Measurements from ENCODE around the gene EPSTI1. TPM values are rescaled to one million over a fixed set of nuclear protein-coding genes. Genes with fewer than 3 reads are reported as not detected.
A peak's percentile ranks its signal among the peaks of the same experiment; 100 is the strongest.

Gene EPSTI1
- total RNA-seq, 2 experiments from 2014 or later: 30.7 to 32.0 TPM

DNA sequence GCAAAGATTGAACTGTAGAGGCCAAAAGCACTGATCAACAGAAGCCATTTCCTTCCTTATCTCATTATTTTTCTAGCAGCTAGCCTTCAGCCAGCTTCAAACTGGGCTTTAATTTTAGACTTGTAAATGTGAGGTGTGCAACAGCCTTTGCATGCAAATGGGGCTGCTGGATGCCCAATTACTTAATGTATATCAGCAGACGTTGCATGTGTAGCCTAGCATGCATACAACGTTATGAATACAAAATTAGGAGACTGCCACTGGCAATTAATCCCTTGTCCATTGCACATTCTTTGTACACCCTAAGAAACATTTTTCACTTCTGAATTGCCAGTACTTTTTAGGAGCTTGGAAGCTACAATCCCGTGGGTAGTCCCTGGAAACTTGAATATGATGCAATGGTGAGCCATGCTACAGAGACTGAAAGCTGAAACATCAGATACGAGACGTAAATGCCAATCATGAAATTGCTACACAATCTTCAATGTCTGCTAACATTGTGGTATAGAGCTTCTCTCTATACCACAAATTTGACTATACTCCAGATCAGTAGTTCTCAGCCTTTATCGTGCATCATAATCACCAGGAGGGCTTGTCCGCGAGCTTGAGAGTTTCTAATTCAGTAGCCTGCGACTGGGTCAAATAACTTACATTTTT lies 20.2 kb downstream of the EPSTI1 start:
- intact Hi-C loops (cut with DNase I, micrococcal nuclease): loop anchor here (2.0 to 10.0 kb wide), 7 partner anchors 21 to 903 kb away; partner anchors contain the start of genes DNAJC15 (in 2 of the 2) and EPSTI1 (in 1 of the 2)
- Mint-ChIP-seq H3K27me3 (no peaks in the 10 kb centered on the region), H3K36me3 (ENCODE audit: low read depth) (peaks cover 14% of the 10 kb centered on the region), H3K4me1 (peaks cover 30% of the 10 kb centered on the region), H3K4me3 (no peak overlapping the region), H3K9me3 (ENCODE audit: low read depth) (no peaks in the 10 kb centered on the region), H3K27ac (no peak overlapping the region)
- ChIA-PET POLR2A (interaction anchor here (0.6 kb wide), 1 partner anchor 64 kb away, joined by 6 read pairs; no protein-coding TSS in a partner anchor), CTCF (interaction anchor here (0.5 to 2.6 kb wide), 14 partner anchors 9 to 1949 kb away, joined by 3 to 13 read pairs (median 4); partner anchors contain the start of gene EPSTI1)
- ATAC-seq: peak; percentile 42
- DNase-seq: no peak

DNA sequence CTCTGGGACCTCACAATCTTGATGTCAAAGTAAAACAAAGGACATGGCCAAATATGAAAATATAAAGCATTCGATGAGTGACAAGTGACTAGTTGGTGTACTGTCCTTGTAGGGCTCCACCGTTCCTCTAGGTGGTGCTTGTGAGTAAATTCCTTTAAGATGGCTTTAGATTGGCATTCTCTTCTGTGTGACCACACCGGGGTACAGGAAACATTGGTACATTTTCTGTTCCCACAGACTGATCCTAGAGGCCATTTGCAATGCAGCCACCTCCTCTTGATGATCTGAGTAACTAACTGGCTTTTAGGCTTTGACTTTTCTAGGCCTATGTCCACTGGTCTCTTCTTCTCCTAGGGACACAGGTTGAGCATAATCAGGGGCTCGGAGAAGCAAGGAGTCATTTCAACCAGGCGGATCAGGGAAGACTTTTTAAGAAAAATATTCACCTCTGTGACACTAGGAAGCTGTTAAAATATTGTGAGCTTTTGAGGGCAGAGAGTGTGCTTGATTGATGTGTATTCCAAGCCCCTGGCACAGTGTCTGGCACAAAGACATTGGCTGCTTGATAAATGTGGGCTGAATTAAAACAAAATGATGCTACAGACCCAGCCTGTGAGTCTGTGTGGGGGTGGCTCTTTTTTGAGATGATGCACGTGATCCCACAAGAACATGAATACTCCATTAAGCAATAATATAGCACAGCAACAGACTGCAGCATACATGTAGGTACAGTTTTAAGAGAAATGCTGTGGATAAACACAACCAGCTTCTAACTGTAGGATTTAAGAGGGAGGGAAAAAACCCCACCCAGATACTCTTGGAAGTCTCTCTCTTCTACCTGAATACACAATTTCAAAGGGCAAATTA lies 21.0 kb downstream of the EPSTI1 start:
- H3K9me3 Mint-ChIP-seq (ENCODE audit: low read depth): no peaks in the 10 kb centered on the region
- no peak overlapping the region for H3K4me3 Mint-ChIP-seq
- CTCF ChIA-PET: interaction anchor here (0.8 to 2.6 kb wide), 10 partner anchors 11 to 833 kb away, joined by 3 to 13 read pairs (median 4); partner anchors contain the start of gene EPSTI1
- H3K36me3 Mint-ChIP-seq (ENCODE audit: low read depth): peaks cover 14% of the 10 kb centered on the region
- DNase-seq: peak; percentile 69
- H3K27ac Mint-ChIP-seq: no peak overlapping the region
- peaks cover 30% of the 10 kb centered on the region for H3K4me1 Mint-ChIP-seq
- intact Hi-C loops (cut with DNase I, micrococcal nuclease): loop anchor here (1.0 to 10.0 kb wide), 8 partner anchors 22 to 904 kb away; partner anchors contain the start of genes DNAJC15 (in 2 of the 2) and EPSTI1 (in 1 of the 2)
- peak; percentile 87 for ATAC-seq
- POLR2A ChIA-PET: no interaction called here
- H3K27me3 Mint-ChIP-seq: no peaks in the 10 kb centered on the region

DNA sequence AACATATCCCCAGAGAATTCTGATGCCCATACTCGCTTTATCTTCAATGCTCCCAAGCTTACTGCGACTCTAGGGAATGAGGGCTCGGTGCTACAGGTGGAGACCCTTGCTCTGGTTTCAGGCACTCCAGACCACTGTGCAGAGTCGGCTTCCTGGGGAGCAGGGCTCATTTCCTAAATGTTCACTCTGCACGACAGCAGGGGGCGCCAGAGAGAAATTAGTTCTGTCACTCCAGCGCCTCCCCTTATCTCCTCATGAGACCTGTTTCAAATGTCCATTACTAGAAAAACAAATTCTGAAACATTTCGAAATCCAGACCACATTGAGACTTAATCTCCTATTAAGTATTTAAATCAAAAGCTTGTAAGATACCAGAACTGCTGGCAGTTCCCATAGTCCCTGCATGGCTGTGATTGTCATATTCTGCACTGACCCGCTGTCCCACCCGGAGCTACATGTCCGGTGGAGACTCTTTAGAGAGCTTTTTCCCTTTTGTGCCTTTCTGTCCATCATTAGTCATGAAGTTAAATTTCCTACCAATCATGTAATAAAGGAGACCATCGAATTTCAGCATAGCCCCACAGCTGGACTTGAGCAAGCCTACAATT lies 22.4 kb downstream of the EPSTI1 start:
- Mint-ChIP-seq H3K36me3 (ENCODE audit: low read depth) (peaks cover 13% of the 10 kb centered on the region), H3K4me3 (no peak overlapping the region), H3K4me1 (peaks cover 30% of the 10 kb centered on the region), H3K27me3 (no peaks in the 10 kb centered on the region), H3K27ac (no peak overlapping the region), H3K9me3 (ENCODE audit: low read depth) (no peaks in the 10 kb centered on the region)
- intact Hi-C loops (cut with DNase I, micrococcal nuclease): loop anchor here (1.0 to 10.0 kb wide), 8 partner anchors 23 to 905 kb away; partner anchors contain the start of genes DNAJC15 (in 2 of the 2) and EPSTI1 (in 1 of the 2)
- CTCF ChIA-PET: interaction anchor here (0.7 to 1.9 kb wide), 28 partner anchors 8 to 885 kb away, joined by 3 to 11 read pairs (median 4); partner anchors contain the start of gene EPSTI1
- POLR2A ChIA-PET: no interaction called here
- ATAC-seq: peak; percentile 79
- DNase-seq: peak; percentile 90

DNA sequence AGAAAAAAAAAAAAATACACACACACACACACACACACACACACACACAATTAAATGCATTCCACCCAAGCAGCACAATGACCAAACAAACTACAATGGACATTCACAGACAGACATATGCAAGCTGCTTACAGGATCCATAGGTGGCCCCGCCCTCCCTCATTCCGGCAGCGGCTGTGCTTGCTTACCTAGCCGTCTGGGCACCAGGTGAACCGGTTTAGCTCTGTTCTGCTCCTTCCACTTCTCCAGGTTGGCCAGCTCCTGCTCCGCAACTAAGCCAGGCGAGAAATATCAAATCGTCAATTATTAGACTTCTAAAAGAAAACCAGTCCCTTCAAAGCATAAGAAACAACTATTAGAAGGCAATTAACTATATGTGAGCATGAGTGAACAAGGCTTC lies 23.1 kb downstream of the EPSTI1 start:
- no peak for ATAC-seq
- H3K4me1 Mint-ChIP-seq: peaks cover 29% of the 10 kb centered on the region
- H3K36me3 Mint-ChIP-seq (ENCODE audit: low read depth): peaks cover 13% of the 10 kb centered on the region
- POLR2A ChIA-PET: no interaction called here
- H3K27me3 Mint-ChIP-seq: no peaks in the 10 kb centered on the region
- CTCF ChIA-PET: interaction anchor here (0.7 to 1.9 kb wide), 10 partner anchors 23 to 1554 kb away, joined by 3 to 11 read pairs (median 4); partner anchors contain the start of gene EPSTI1
- H3K27ac Mint-ChIP-seq: no peak overlapping the region
- intact Hi-C loops (cut with DNase I, micrococcal nuclease): loop anchor here in 1 of 2 experiments (2.0 kb wide), 1 partner anchor 906 kb away; no protein-coding TSS in a partner anchor
- DNase-seq: no peak
- no peak overlapping the region for H3K4me3 Mint-ChIP-seq
- no peaks in the 10 kb centered on the region for H3K9me3 Mint-ChIP-seq (ENCODE audit: low read depth)

DNA sequence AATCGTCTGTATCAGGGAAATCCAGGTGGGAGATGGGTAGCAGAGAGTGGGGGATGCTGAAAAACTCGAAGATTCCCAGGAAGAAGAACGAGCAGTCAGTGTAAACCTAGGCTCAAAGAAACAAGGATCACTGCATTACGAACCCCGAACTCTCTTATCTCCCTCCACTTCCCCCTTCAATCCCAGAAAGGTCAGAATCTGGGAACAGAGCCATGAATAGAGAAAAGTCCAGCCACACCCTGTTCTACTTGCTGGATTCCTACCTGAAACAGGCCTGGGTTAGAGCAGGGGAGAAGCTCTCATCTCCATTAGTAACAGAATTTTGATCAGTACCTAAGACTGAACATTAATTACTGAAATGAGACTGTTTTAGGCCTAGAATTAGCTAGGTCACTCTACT lies 24.4 kb downstream of the EPSTI1 start:
- intact Hi-C loops (cut with DNase I, micrococcal nuclease): loop anchor here in 1 of 2 experiments (2.0 kb wide), 1 partner anchor 907 kb away; no protein-coding TSS in a partner anchor
- Mint-ChIP-seq H3K4me3 (no peak overlapping the region), H3K27me3 (no peaks in the 10 kb centered on the region), H3K4me1 (peaks cover 29% of the 10 kb centered on the region), H3K36me3 (ENCODE audit: low read depth) (peaks cover 20% of the 10 kb centered on the region), H3K27ac (no peak overlapping the region), H3K9me3 (ENCODE audit: low read depth) (no peaks in the 10 kb centered on the region)
- no peak for DNase-seq
- CTCF ChIA-PET: interaction anchor here (1.8 kb wide), 1 partner anchor 34 kb away, joined by 3 read pairs; no protein-coding TSS in a partner anchor
- ATAC-seq: no peak
- POLR2A ChIA-PET: no interaction called here

DNA sequence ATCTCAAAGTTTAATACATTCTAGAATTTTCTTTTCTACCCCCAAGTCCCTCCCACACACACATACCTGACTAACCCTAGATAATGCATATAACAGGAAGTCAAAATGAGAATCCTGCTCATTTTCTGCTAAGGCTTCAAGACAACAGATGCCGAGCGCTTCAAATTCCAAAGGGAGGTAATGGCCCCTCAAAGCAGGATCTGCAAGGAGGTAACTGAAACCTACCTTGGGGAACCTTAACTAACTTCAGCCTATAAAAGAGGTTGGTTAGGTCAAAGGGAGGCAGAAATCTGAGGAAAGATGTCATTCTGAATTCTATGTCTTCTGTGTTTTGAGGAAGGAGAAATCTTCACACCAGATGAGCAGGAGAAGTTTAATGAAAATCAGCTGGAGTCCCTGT lies 26.8 kb downstream of the EPSTI1 start:
- no peak for ATAC-seq
- H3K27ac Mint-ChIP-seq: no peak overlapping the region
- peaks cover 28% of the 10 kb centered on the region for H3K36me3 Mint-ChIP-seq (ENCODE audit: low read depth)
- H3K4me3 Mint-ChIP-seq: no peak overlapping the region
- no peaks in the 10 kb centered on the region for H3K9me3 Mint-ChIP-seq (ENCODE audit: low read depth)
- no peaks in the 10 kb centered on the region for H3K27me3 Mint-ChIP-seq
- POLR2A ChIA-PET: no interaction called here
- peaks cover 7% of the 10 kb centered on the region for H3K4me1 Mint-ChIP-seq
- CTCF ChIA-PET: interaction anchor here (1.2 kb wide), 1 partner anchor 908 kb away, joined by 3 read pairs; no protein-coding TSS in a partner anchor
- intact Hi-C loops (cut with DNase I, micrococcal nuclease): no loop called here
- DNase-seq: no peak

DNA sequence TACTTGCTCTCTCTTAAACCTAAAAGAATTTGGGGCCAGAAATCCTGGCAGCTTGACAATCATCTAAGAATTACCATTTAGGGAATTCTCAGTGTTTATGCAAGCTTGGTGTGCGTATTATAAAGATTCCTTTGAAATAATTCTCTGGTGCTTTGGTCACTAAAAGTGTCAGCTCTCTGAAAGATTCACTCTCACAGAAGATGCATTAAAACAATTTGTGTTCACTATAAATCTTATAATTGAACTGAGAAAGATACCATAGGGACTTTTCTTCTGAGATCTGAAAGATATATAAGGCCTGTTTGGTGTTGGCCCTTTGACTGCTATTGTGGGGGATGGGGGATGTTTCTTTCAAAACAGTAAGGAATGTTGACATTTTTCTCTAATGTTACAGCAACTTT lies 27.3 kb downstream of the EPSTI1 start:
- no peak for ATAC-seq
- POLR2A ChIA-PET: no interaction called here

DNA sequence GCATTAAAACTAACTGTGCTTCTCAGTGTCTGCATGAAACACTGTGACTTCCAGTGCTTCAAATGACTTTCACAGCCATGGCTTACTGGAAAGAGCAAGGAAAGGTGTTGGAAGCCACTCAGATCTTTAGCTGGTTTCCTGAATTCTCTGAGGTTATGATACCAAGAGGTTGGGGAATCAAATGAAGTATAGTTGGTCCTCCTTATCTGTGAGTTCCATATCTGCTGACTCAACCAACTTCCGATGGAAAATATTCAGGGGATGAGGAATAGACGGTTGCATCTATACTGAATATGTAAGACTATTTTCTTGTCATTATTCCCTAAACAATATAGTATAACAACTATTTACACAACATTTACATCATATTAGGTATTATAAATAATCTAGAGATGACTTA lies 32.4 kb downstream of the EPSTI1 start:
- no peak overlapping the region for H3K27ac Mint-ChIP-seq
- ATAC-seq (no peak), DNase-seq (no peak)
- CTCF ChIA-PET: interaction anchor here (0.6 kb wide), 1 partner anchor 19 kb away, joined by 3 read pairs; no protein-coding TSS in a partner anchor
- H3K27me3 Mint-ChIP-seq: no peaks in the 10 kb centered on the region
- H3K4me1 Mint-ChIP-seq: no peaks in the 10 kb centered on the region
- intact Hi-C loops (cut with DNase I, micrococcal nuclease): no loop called here
- H3K4me3 Mint-ChIP-seq: no peak overlapping the region
- peaks cover 47% of the 10 kb centered on the region for H3K36me3 Mint-ChIP-seq (ENCODE audit: low read depth)
- no peaks in the 10 kb centered on the region for H3K9me3 Mint-ChIP-seq (ENCODE audit: low read depth)
- POLR2A ChIA-PET: no interaction called here

More for the DNA sequence above, 27.3 kb downstream of the EPSTI1 start:
- H3K27me3 Mint-ChIP-seq: no peaks in the 10 kb centered on the region
- intact Hi-C loops (cut with DNase I, micrococcal nuclease): no loop called here
- no peaks in the 10 kb centered on the region for H3K9me3 Mint-ChIP-seq (ENCODE audit: low read depth)
- H3K4me3 Mint-ChIP-seq: no peak overlapping the region
- peaks cover 4% of the 10 kb centered on the region for H3K4me1 Mint-ChIP-seq
- DNase-seq: no peak
- CTCF ChIA-PET: interaction anchor here (1.0 to 1.2 kb wide), 2 partner anchors 342 to 908 kb away, joined by 3 read pairs; no protein-coding TSS in a partner anchor
- no peak overlapping the region for H3K27ac Mint-ChIP-seq
- peaks cover 31% of the 10 kb centered on the region for H3K36me3 Mint-ChIP-seq (ENCODE audit: low read depth)

DNA sequence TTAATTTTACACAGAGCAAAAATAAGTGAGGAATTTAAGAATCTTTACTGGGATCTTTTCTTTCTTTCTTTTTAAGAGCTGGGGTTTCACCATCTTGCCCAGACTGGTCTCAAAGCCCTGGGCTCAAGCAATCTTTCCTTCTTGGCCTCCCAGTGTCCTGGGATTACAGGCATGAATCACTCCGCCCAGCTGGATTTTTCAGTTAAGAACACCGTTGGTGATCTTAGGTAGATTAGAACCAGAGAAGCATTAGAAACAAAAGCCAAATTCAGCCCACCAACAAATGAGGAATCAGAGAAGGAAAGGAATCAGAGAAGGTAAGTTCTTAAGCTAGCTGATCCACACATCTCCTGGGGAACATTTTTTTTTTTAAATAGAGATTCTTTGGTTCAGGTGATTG lies 34.2 kb downstream of the EPSTI1 start:
- intact Hi-C loops (cut with DNase I, micrococcal nuclease): no loop called here
- Mint-ChIP-seq H3K9me3 (ENCODE audit: low read depth) (no peaks in the 10 kb centered on the region), H3K27ac (no peak overlapping the region), H3K36me3 (ENCODE audit: low read depth) (peaks cover 52% of the 10 kb centered on the region), H3K4me1 (no peaks in the 10 kb centered on the region), H3K4me3 (no peak overlapping the region), H3K27me3 (no peaks in the 10 kb centered on the region)
- ATAC-seq (no peak), DNase-seq (no peak)
- ChIA-PET CTCF (interaction anchor here (0.6 kb wide), 2 partner anchors 92 to 172 kb away, joined by 3 read pairs; no protein-coding TSS in a partner anchor), POLR2A (no interaction called here)

DNA sequence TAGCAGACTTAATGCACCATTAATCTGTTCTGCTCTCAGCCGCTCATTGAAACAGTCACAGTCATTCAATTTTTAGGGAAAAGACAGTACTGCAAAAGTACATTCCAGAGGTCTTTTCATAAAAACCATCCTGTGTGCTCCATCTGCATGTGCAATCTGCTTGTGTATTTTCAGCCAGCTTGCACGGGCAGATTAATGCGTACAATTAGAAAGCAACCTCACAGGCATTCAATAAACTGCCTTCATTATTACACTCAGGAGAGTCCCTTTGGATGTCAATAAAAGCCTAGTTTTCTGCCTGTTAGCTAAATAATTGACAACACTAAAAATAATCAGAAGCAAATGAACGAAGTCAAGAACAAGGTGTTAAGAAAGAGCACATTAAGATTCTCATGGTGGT lies 41.9 kb downstream of the EPSTI1 start:
- no peak for DNase-seq
- H3K27ac Mint-ChIP-seq: no peak overlapping the region
- no peak for ATAC-seq
- no peaks in the 10 kb centered on the region for H3K4me1 Mint-ChIP-seq
- no peaks in the 10 kb centered on the region for H3K9me3 Mint-ChIP-seq (ENCODE audit: low read depth)
- H3K4me3 Mint-ChIP-seq: no peak overlapping the region
- intact Hi-C loops (cut with DNase I, micrococcal nuclease): no loop called here
- no peaks in the 10 kb centered on the region for H3K27me3 Mint-ChIP-seq
- ChIA-PET CTCF (no interaction called here), POLR2A (no interaction called here)
- H3K36me3 Mint-ChIP-seq (ENCODE audit: low read depth): peaks cover 65% of the 10 kb centered on the region

DNA sequence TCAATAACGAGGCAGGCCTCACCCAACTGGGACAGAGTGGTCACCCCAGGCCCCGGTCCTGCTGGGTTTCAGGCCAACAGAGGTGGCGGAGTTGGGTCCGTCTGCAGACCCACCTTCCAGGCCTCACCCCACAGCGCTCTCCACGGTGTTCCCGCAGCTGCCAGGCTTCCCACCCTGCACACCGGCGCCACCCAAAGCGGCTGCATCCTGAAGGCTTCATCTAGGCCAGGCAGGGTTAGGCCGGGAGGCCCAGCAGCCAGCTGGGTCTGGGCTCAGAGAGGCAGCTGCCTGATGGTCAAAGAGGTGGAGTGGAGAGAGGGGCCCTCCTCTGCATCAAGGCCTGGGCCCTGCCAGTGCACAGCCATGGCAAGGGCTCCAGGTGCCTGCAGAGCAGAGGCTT lies 44.1 kb downstream of the EPSTI1 start:
- CTCF ChIA-PET: no interaction called here
- H3K36me3 Mint-ChIP-seq (ENCODE audit: low read depth): peaks cover 67% of the 10 kb centered on the region

More for the DNA sequence above, 44.1 kb downstream of the EPSTI1 start:
- POLR2A ChIA-PET: no interaction called here
- Mint-ChIP-seq H3K27me3 (no peaks in the 10 kb centered on the region), H3K4me3 (no peak overlapping the region), H3K4me1 (no peaks in the 10 kb centered on the region), H3K27ac (no peak overlapping the region), H3K9me3 (ENCODE audit: low read depth) (peaks cover 5% of the 10 kb centered on the region)
- no peak for DNase-seq
- ATAC-seq: no peak
- intact Hi-C loops (cut with DNase I, micrococcal nuclease): no loop called here
